GM23338 (cell line): ENCODE data around the gene LOXHD1. TPM values are rescaled to one million over a fixed set of nuclear protein-coding genes. Genes with fewer than 3 reads are reported as not detected.

Experiments
- ATAC-seq: fragments of 200-7000 bp; cut with Tn5 transposase; 3 replicates; pipeline ENCODE4 v1.9.1; 2020
- DNase-seq: peaks from one replicate; pipeline ENCODE4 v3.0.0-alpha.2; 2015; ENCODE audit warnings: low spot score
- H2AFZ ChIP-seq: fragments of 200-600 bp; sonication (generic); 2 replicates; pipeline ENCODE4 v1.8.0; 2016; ENCODE audit warnings: antibody characterized with exemption, mild to moderate bottlenecking, moderate library complexity
- H3F3A ChIP-seq: fragments of 200-600 bp; sonication (generic); replicated peaks from 2 replicates; pipeline ENCODE4 v1.8.0; 2017; ENCODE audit warnings: antibody characterized with exemption, mixed run types, low read depth
- H3K27ac ChIP-seq: fragments of 200-600 bp; sonication (generic); 2 replicates; pipeline ENCODE4 v1.6.1; 2016; ENCODE audit warnings: low read depth
- H3K27me3 ChIP-seq: fragments of 200-600 bp; sonication (generic); 2 replicates; pipeline ENCODE4 v1.8.0; 2016; ENCODE audit warnings: mild to moderate bottlenecking, mixed run types, moderate library complexity; ENCODE audit not compliant: insufficient read depth
- H3K36me3 ChIP-seq: fragments of 200-600 bp; sonication (generic); 2 replicates; pipeline ENCODE4 v1.8.0; 2016; ENCODE audit warnings: mild to moderate bottlenecking; ENCODE audit not compliant: insufficient read depth
- H3K4me1 ChIP-seq: fragments of 200-600 bp; sonication (generic); 2 replicates; pipeline ENCODE4 v1.8.0; 2016; ENCODE audit warnings: mild to moderate bottlenecking, moderate library complexity; ENCODE audit not compliant: insufficient read depth
- H3K4me2 ChIP-seq: fragments of 200-600 bp; sonication (generic); 2 replicates; pipeline ENCODE4 v1.7.1; 2017; ENCODE audit warnings: mixed run types
- H3K4me3 ChIP-seq: fragments of 200-600 bp; sonication (generic); 2 replicates; pipeline ENCODE4 v1.6.1; 2016; ENCODE audit warnings: mixed run types
- H3K79me2 ChIP-seq: fragments of 200-600 bp; sonication (generic); replicated peaks from 2 replicates; pipeline ENCODE4 v1.8.0; 2017; ENCODE audit warnings: mild to moderate bottlenecking; ENCODE audit not compliant: insufficient read depth
- H3K9me2 ChIP-seq: fragments of 200-600 bp; sonication (generic); 2 replicates; pipeline ENCODE4 v1.8.0; 2017; ENCODE audit not compliant: insufficient read depth
- H4K20me1 ChIP-seq: fragments of 200-600 bp; sonication (generic); replicated peaks from 2 replicates; pipeline ENCODE4 v1.8.0; 2017; ENCODE audit warnings: mild to moderate bottlenecking; ENCODE audit not compliant: insufficient read depth
- H3K27ac Mint-ChIP-seq: 2 replicates; pipeline ENCODE4 v1.8.0; 2020; ENCODE audit warnings: inconsistent platforms, mild to moderate bottlenecking, moderate library complexity, mixed read lengths
- H3K27me3 Mint-ChIP-seq: 3 replicates; pipeline ENCODE4 v1.8.0; 2022; ENCODE audit warnings: low read depth, mild to moderate bottlenecking, moderate library complexity, mixed read lengths, inconsistent platforms; ENCODE audit not compliant: insufficient read depth, poor library complexity
- H3K36me3 Mint-ChIP-seq: 3 replicates; pipeline ENCODE4 v1.8.0; 2021; ENCODE audit warnings: low read depth, mild to moderate bottlenecking, inconsistent platforms, moderate library complexity, mixed read lengths
- H3K4me1 Mint-ChIP-seq: 3 replicates; pipeline ENCODE4 v1.8.0; 2020; ENCODE audit warnings: mild to moderate bottlenecking, inconsistent platforms, mixed read lengths
- H3K4me3 Mint-ChIP-seq: 3 replicates; pipeline ENCODE4 v1.8.0; 2021; ENCODE audit warnings: moderate library complexity, mild to moderate bottlenecking, inconsistent platforms, mixed read lengths
- H3K9me3 Mint-ChIP-seq: 3 replicates; pipeline ENCODE4 v1.8.0; 2020; ENCODE audit warnings: moderate library complexity, mild to moderate bottlenecking, inconsistent platforms, mixed read lengths
- EZH2 ChIP-seq: fragments of 200-600 bp; sonication (generic); IDR thresholded peaks from one replicate; pipeline ENCODE4 v1.8.0; 2017; ENCODE audit warnings: antibody characterized with exemption, mild to moderate bottlenecking, low read depth; ENCODE audit not compliant: unreplicated experiment
- NANOG ChIP-seq: IDR thresholded peaks from 2 replicates; pipeline ENCODE4 v1.6.1; 2016; ENCODE audit warnings: antibody characterized with exemption, borderline replicate concordance
- POLR2AphosphoS5 ChIP-seq: IDR thresholded peaks from 2 replicates; pipeline ENCODE4 v1.6.1; 2016; ENCODE audit warnings: antibody characterized with exemption, low read depth
- polyA plus RNA-seq: library from polyadenylated mRNA; unstranded; fragments of >200 nt; fragmentation: Nextera tagmentation; extraction: Ambion mirVana; gene quantifications from 2 replicates; pipeline ENCODE4 v1.2.1, GENCODE V29; 2016
- total RNA-seq: library from RNA; depleted of rRNA; stranded (reverse); fragments of >200 nt; shearing (Covaris generic); gene quantifications from 2 replicates; pipeline ENCODE4 v1.2.3, GENCODE V29; 2014
- TF ChIP-seq, protein P1 (sequence below): fragments of 250-450 bp; sonication (Bioruptor Pico); IDR thresholded peaks from 2 replicates; pipeline ENCODE4 v1.5.0; 2020; ENCODE audit warnings: mild to moderate bottlenecking, moderate library complexity
- TF ChIP-seq, protein P2 (sequence below): IDR thresholded peaks from 2 replicates; pipeline ENCODE4 v1.6.1; 2016; ENCODE audit warnings: antibody characterized with exemption

LOXHD1 gene
- total and polyA plus RNA-seq, 2 experiments from 2014 or later = 0.17 TPM; not detected in 1

DNA sequence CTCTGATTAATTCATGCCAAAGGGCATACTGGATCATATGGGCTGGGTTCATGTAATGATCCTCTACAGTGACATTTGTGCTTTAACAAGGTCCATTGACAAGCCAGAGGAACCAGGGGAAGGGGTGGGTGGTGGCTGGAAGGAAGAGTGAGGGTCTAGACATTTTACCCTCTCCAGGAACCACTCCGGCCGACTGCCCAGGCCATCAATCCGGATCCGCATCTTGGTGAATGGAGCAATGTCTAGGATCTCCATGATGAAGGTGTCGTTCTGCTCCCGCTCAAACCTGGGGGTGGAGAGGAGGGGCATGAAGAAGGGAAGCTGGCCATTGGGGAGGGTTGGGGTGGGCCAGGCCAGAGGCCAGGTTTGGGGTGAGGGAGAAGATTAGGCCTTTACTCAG is 147.5 kb downstream of the LOXHD1 start:
- H3K27me3 Mint-ChIP-seq = no peaks in the 10 kb centered on the region
- no peaks in the 10 kb centered on the region for H3K4me1 ChIP-seq
- no peaks in the 10 kb centered on the region for H3K4me1 Mint-ChIP-seq
- ATAC-seq = no peak
- no peak for DNase-seq
- no peak overlapping the region for H3K4me2 ChIP-seq
- H3K9me3 Mint-ChIP-seq = no peaks in the 10 kb centered on the region
- H3K4me3 Mint-ChIP-seq = no peak overlapping the region
- no peaks in the 10 kb centered on the region for H3K36me3 Mint-ChIP-seq
- H3K27ac ChIP-seq = no peak overlapping the region
- no peak overlapping the region for H3K4me3 ChIP-seq
- TF ChIP-seq EZH2 = no peak
- TF ChIP-seq, protein P1, sequence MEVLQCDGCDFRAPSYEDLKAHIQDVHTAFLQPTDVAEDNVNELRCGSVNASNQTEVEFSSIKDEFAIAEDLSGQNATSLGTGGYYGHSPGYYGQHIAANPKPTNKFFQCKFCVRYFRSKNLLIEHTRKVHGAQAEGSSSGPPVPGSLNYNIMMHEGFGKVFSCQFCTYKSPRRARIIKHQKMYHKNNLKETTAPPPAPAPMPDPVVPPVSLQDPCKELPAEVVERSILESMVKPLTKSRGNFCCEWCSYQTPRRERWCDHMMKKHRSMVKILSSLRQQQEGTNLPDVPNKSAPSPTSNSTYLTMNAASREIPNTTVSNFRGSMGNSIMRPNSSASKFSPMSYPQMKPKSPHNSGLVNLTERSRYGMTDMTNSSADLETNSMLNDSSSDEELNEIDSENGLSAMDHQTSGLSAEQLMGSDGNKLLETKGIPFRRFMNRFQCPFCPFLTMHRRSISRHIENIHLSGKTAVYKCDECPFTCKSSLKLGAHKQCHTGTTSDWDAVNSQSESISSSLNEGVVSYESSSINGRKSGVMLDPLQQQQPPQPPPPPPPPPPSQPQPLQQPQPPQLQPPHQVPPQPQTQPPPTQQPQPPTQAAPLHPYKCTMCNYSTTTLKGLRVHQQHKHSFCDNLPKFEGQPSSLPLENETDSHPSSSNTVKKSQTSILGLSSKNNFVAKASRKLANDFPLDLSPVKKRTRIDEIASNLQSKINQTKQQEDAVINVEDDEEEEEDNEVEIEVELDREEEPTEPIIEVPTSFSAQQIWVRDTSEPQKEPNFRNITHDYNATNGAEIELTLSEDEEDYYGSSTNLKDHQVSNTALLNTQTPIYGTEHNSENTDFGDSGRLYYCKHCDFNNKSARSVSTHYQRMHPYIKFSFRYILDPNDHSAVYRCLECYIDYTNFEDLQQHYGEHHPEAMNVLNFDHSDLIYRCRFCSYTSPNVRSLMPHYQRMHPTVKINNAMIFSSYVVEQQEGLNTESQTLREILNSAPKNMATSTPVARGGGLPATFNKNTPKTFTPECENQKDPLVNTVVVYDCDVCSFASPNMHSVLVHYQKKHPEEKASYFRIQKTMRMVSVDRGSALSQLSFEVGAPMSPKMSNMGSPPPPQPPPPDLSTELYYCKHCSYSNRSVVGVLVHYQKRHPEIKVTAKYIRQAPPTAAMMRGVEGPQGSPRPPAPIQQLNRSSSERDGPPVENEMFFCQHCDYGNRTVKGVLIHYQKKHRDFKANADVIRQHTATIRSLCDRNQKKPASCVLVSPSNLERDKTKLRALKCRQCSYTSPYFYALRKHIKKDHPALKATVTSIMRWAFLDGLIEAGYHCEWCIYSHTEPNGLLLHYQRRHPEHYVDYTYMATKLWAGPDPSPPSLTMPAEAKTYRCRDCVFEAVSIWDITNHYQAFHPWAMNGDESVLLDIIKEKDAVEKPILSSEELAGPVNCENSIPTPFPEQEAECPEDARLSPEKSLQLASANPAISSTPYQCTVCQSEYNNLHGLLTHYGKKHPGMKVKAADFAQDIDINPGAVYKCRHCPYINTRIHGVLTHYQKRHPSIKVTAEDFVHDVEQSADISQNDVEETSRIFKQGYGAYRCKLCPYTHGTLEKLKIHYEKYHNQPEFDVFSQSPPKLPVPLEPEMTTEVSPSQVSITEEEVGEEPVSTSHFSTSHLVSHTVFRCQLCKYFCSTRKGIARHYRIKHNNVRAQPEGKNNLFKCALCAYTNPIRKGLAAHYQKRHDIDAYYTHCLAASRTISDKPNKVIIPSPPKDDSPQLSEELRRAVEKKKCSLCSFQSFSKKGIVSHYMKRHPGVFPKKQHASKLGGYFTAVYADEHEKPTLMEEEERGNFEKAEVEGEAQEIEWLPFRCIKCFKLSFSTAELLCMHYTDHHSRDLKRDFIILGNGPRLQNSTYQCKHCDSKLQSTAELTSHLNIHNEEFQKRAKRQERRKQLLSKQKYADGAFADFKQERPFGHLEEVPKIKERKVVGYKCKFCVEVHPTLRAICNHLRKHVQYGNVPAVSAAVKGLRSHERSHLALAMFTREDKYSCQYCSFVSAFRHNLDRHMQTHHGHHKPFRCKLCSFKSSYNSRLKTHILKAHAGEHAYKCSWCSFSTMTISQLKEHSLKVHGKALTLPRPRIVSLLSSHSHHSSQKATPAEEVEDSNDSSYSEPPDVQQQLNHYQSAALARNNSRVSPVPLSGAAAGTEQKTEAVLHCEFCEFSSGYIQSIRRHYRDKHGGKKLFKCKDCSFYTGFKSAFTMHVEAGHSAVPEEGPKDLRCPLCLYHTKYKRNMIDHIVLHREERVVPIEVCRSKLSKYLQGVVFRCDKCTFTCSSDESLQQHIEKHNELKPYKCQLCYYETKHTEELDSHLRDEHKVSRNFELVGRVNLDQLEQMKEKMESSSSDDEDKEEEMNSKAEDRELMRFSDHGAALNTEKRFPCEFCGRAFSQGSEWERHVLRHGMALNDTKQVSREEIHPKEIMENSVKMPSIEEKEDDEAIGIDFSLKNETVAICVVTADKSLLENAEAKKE (CRISPR knock-in tag) = no peak
- TF ChIP-seq, protein P2, sequence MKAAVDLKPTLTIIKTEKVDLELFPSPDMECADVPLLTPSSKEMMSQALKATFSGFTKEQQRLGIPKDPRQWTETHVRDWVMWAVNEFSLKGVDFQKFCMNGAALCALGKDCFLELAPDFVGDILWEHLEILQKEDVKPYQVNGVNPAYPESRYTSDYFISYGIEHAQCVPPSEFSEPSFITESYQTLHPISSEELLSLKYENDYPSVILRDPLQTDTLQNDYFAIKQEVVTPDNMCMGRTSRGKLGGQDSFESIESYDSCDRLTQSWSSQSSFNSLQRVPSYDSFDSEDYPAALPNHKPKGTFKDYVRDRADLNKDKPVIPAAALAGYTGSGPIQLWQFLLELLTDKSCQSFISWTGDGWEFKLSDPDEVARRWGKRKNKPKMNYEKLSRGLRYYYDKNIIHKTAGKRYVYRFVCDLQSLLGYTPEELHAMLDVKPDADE = no peak
- no peak for TF ChIP-seq POLR2AphosphoS5
- no peak for TF ChIP-seq NANOG
- no peak overlapping the region for H2AFZ ChIP-seq
- no peaks in the 10 kb centered on the region for H4K20me1 ChIP-seq
- peaks cover 13% of the 10 kb centered on the region; the same call in 1 of the 2 replicates for H3K9me2 ChIP-seq
- no peaks in the 10 kb centered on the region for H3K36me3 ChIP-seq
- H3K79me2 ChIP-seq = no peaks in the 10 kb centered on the region
- H3K27ac Mint-ChIP-seq = no peak overlapping the region
- no peaks in the 10 kb centered on the region for H3F3A ChIP-seq
- H3K27me3 ChIP-seq = no peaks in the 10 kb centered on the region
